AG04449 (cell line): ENCODE measurements around the gene TRDN.
"Not testable (repeated sequence)": the region's sequence is repeated elsewhere in the genome, so short reads cannot be mapped to it uniquely, and the experiment has no call there.

Source experiments
- CTCF ChIA-PET: fragments of 350-600 bp; formaldehyde crosslinking; extraction: SDS; loops from one replicate; lab custom pipeline; 2021; ENCODE audit warnings: antibody characterized with exemption; lab: Yijun Ruan, JAX
- POLR2A ChIA-PET: fragments of 400-600, 350-600 bp; formaldehyde crosslinking; extraction: SDS; loops from one replicate; lab custom pipeline; 2020; ENCODE audit warnings: antibody characterized with exemption, inconsistent platforms; lab: Yijun Ruan, JAX
- DNase-seq: peaks from one replicate; pipeline ENCODE4 v3.0.0-alpha.2; 2010; ENCODE audit warnings: low read depth, low spot score
- H3K4me3 ChIP-seq: 2 replicates; pipeline ENCODE4 v1.5.1; 2011; ENCODE audit warnings: low read depth, mild to moderate bottlenecking, control low read depth, low read length
- TF ChIP-seq, protein P1 (sequence below): IDR thresholded peaks from one replicate; pipeline ENCODE4 v1.5.1; 2011; ENCODE audit warnings: mild to moderate bottlenecking, moderate library complexity, low read length, control low read depth, inconsistent platforms; ENCODE audit not compliant: insufficient read depth; ENCODE audit errors: missing control alignments

Gene TRDN

DNA sequence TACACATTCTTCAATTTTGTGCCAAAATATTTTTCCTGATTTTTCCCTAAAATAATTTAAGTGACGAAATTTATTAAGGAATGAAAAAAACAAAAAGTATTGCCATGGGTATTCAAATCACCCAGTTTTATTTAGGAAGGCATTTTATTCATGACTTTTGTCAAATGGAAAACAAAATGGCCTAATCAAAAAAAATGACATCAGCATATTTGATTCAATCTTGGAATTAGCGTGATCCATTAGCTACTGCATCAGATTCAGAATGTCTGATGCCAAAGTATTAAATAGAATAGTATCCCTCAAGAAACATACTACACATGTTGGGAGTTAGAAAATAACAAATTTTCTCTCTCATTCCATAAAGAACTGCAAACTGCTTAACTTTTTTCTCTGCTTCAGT lies 129.2 kb downstream of the TRDN start:
- CTCF ChIA-PET = no interaction called here
- H3K4me3 ChIP-seq = no peak overlapping the region
- TF ChIP-seq, protein P1, sequence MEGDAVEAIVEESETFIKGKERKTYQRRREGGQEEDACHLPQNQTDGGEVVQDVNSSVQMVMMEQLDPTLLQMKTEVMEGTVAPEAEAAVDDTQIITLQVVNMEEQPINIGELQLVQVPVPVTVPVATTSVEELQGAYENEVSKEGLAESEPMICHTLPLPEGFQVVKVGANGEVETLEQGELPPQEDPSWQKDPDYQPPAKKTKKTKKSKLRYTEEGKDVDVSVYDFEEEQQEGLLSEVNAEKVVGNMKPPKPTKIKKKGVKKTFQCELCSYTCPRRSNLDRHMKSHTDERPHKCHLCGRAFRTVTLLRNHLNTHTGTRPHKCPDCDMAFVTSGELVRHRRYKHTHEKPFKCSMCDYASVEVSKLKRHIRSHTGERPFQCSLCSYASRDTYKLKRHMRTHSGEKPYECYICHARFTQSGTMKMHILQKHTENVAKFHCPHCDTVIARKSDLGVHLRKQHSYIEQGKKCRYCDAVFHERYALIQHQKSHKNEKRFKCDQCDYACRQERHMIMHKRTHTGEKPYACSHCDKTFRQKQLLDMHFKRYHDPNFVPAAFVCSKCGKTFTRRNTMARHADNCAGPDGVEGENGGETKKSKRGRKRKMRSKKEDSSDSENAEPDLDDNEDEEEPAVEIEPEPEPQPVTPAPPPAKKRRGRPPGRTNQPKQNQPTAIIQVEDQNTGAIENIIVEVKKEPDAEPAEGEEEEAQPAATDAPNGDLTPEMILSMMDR = no peak
- POLR2A ChIA-PET = no interaction called here
- no peak for DNase-seq

DNA sequence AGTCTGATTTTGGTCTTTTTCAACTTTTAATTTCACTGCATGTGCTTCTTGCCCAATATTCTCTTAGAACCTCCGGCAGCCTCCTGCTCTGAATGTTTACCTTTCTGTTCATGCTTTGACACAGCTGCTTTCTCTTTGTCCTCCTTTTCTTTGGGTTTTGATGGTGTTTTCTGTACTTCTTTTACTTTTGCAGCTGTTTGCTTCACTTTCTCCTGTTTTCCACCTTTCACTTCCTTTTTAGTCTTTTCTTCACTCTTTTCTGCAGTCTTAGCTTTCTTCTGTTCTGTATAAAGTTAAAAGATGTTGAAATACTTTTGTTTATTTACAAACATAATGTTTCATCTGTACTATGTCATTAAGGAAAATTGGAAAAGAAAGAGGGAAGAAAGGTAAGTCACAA lies 133.1 kb downstream of the TRDN start:
- TF ChIP-seq, protein P1 = no peak
- DNase-seq = no peak
- H3K4me3 ChIP-seq = no peak overlapping the region
- CTCF ChIA-PET = no interaction called here
- POLR2A ChIA-PET = no interaction called here

DNA sequence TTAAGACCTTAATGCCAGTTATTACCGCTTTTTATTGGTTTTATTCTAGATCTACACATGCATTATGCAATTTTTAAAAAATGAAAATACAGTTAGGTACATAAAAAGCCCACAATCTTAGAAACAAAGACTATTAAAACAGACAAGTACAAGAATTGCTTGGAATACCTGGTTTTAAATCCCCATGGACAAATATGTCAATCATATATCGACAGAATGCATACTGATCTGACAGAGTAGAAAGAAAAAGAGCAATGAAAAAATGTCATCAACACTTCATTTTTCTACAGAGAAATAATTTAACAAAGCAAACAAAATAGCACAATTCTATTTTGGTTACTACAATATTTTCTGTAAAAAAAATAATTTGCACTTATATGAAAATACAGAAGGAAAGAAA lies 139.7 kb downstream of the TRDN start:
- ChIA-PET CTCF (no interaction called here), POLR2A (no interaction called here)
- DNase-seq = no peak
- H3K4me3 ChIP-seq = no peak overlapping the region
- TF ChIP-seq, protein P1 = no peak

- TF ChIP-seq, protein P1 = no peak
- POLR2A ChIA-PET = no interaction called here
- H3K4me3 ChIP-seq = no peak overlapping the region
- DNase-seq = no peak
- CTCF ChIA-PET = no interaction called here
Measured at GRCh38 chr6:123489589-123489988, 147.2 kb downstream of the TRDN start.

DNA sequence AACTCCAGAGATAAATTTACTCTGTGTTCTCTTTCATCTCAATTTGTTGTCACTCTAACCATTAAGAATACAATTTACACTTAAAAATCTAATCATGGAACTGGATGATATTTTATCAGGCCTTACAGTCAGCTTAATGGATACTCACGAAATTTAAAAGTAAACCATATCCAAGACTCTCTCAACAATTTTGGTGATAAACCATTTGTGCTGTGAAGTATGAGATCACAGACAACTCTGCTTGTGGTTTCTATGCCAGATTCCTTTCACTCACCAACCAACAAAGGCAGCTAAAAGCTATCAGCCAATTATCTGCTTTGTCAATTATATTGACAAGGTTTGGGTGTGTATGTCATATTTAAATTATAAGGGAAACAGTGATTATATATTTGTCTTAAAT lies 155.8 kb downstream of the TRDN start:
- ChIA-PET CTCF (no interaction called here), POLR2A (no interaction called here)
- H3K4me3 ChIP-seq = no peak overlapping the region
- no peak for DNase-seq
- TF ChIP-seq, protein P1 = no peak

DNA sequence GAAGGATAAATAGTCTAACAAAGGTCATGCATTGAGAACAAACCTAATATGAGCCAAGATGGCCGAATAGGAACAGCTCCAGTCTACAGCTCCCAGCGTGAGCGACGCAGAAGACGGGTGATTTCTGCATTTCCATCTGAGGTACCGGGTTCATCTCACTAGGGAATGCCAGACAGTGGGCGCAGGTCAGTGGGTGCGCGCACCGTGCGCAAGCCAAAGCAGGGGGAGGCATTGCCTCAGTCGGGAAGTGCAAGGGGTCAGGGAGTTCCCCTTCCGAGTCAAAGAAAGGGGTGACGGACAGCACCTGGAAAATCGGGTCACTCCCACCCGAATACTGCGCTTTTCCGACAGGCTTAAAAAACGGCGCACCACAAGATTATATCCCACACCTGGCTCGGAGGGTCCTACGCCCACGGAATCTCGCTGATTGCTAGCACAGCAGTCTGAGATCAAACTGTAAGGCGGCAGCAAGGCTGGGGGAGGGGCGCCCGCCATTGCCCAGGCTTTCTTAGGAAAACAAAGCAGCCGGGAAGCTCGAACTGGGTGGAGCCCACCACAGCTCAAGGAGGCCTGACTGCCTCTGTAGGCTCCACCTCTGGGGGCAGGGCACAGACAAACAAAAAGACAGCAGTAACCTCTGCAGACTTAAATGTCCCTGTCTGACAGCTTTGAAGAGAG lies 164.6 kb downstream of the TRDN start:
- H3K4me3 ChIP-seq, DNase-seq, CTCF ChIA-PET, POLR2A ChIA-PET: not testable (repeated sequence)

GRCh38 chr6:123467392-123467791 lies 169.4 kb downstream of the TRDN start:
- H3K4me3 ChIP-seq = no peak overlapping the region
- CTCF ChIA-PET = no interaction called here
- POLR2A ChIA-PET = no interaction called here
- TF ChIP-seq, protein P1 = no peak
- DNase-seq = no peak
